Type B pancreatic cell (in vitro differentiated cells): Measurements from ENCODE around the gene EIF2B5. TPM values are rescaled to one million over a fixed set of nuclear protein-coding genes. Genes with fewer than 3 reads are reported as not detected.

Source experiments
- DNase-seq: peaks from one replicate; pipeline ENCODE4 v3.0.0; 2021; ENCODE audit warnings: mixed read lengths; ENCODE audit not compliant: unreplicated experiment; ENCODE audit errors: extremely low spot score
- H3K27ac Mint-ChIP-seq: 2 replicates; pipeline ENCODE4 v1.8.0; 2021; ENCODE audit warnings: mild to moderate bottlenecking, mixed read lengths
- H3K27me3 Mint-ChIP-seq: 2 replicates; pipeline ENCODE4 v1.8.0; 2021; ENCODE audit warnings: mixed read lengths
- H3K36me3 Mint-ChIP-seq: 2 replicates; pipeline ENCODE4 v1.8.0; 2021; ENCODE audit warnings: mixed read lengths
- H3K4me1 Mint-ChIP-seq: one replicate; pipeline ENCODE4 v1.8.0; 2021; ENCODE audit warnings: mixed read lengths; ENCODE audit not compliant: unreplicated experiment
- H3K4me3 Mint-ChIP-seq: 2 replicates; pipeline ENCODE4 v1.8.0; 2021; ENCODE audit warnings: mild to moderate bottlenecking, mixed read lengths
- H3K9me3 Mint-ChIP-seq: 2 replicates; pipeline ENCODE4 v1.8.0; 2021; ENCODE audit warnings: mixed read lengths
- CTCF ChIP-seq: fragments of 200-600 bp; sonication (generic); conservative IDR thresholded peaks from 2 replicates; pipeline ENCODE4 v1.5.0; 2021; ENCODE audit warnings: antibody characterized with exemption, mild to moderate bottlenecking
- long read RNA-seq: library from polyadenylated mRNA; unstranded; transcript quantifications from one replicate; pipeline ENCODE4 v2.0.0, GENCODE V29; 2020
- total RNA-seq: library from RNA; stranded (reverse); gene quantifications from 2 replicates; pipeline ENCODE4 v1.2.1, GENCODE V29; 2021; ENCODE audit warnings: low replicate concordance

Gene EIF2B5
- total RNA-seq: 43.9 and 48.5 TPM in 2 replicates
- long read RNA-seq, transcript EIF2B5-201 (16 exons, 2,656 nt): major isoform, 5 of 48 reads
- long read RNA-seq, partial matches to known transcripts: 38 of 48 reads
- long read RNA-seq, other reads (novel, unspliced or antisense): 5 of 48 reads

DNA sequence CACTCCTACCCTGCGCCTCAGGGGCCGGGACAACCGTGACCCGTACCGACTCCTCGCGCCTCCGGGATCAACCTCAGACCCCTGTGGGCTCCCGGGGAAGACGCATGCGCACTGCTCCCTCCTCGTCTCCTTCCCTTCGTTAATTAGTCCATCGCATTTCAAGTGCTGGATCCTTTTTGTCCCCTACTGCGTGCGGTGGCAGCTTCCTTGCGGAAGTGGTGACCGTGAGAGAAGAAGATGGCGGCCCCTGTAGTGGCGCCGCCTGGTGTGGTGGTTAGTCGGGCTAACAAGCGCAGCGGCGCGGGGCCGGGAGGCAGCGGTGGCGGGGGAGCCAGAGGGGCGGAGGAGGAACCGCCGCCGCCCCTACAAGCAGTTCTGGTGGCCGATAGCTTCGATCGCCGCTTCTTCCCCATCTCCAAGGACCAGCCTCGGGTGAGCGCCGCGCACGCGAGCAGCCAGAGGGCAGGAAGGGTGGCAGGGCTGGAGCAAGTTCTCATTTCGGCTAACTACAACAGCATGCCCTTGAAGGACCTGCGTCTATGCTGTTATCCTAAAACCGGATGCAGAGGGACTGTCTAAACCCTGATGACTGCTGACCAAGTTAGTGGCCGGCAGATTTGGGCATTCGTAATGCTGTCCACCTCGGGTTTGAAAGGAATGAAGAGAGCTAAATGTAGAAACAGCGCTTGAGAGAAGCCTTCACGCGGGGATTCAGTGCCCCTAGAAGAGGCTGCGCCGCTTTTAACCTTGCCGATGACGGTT lies at the start of gene EIF2B5:
EIF2B5 (plus strand) TSS at position 210 of the 762 bp plus-strand sequence; CDS start at position 238, 28 bp downstream.
- H3K9me3 Mint-ChIP-seq: no peaks in the 10 kb centered on the region
- no peaks in the 10 kb centered on the region for H3K27me3 Mint-ChIP-seq

DNA sequence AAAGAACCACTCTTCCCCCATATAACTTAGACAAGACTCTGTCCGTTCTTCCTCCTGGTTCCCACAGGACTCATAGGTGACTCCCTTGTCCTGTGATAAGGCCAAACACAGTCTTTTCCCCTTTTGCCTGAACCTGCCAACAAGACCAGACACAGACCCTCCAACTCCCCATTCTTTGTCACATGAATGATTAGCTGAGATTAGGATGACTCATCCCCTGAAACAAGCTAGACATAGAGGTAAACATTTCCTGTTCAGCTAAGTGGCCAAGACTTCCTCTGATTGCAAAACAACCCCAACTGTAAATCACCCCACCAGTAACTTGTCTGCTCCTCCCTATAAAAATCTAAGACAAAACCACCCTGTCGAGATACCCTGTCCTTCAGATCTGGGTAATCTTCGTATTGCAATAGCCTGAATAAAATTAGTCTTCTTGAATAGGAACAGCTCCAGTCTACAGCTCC lies 49.7 kb upstream of the EIF2B5 start:
- Mint-ChIP-seq H3K4me3 (no peak overlapping the region), H3K4me1 (peaks cover 3% of the 10 kb centered on the region), H3K27ac (peak overlapping the region; percentile 40), H3K9me3 (peaks cover 5% of the 10 kb centered on the region), H3K27me3 (peaks cover 3% of the 10 kb centered on the region), H3K36me3 (no peaks in the 10 kb centered on the region)
- DNase-seq: no peak
- TF ChIP-seq CTCF: no peak

More for the DNA sequence above, at the start of gene EIF2B5:
- peak; percentile 49 for TF ChIP-seq CTCF
- Mint-ChIP-seq H3K4me3 (peak within 1 kb of the TSS; percentile 98), H3K4me1 (peaks cover 26% of the 10 kb centered on the region), H3K27ac (peak within 1 kb of the TSS; percentile 97), H3K36me3 (peaks cover 6% of the 10 kb centered on the region)
- DNase-seq: peak; percentile 88

GRCh38 chr3:184092199-184092598 lies 43.0 kb upstream of the EIF2B5 start:
- H3K4me3 Mint-ChIP-seq: no peak overlapping the region
- peaks cover 7% of the 10 kb centered on the region for H3K27me3 Mint-ChIP-seq
- DNase-seq: no peak
- H3K27ac Mint-ChIP-seq: no peak overlapping the region
- H3K4me1 Mint-ChIP-seq: no peaks in the 10 kb centered on the region
- no peaks in the 10 kb centered on the region for H3K36me3 Mint-ChIP-seq
- peaks cover 5% of the 10 kb centered on the region for H3K9me3 Mint-ChIP-seq
- TF ChIP-seq CTCF: no peak

DNA sequence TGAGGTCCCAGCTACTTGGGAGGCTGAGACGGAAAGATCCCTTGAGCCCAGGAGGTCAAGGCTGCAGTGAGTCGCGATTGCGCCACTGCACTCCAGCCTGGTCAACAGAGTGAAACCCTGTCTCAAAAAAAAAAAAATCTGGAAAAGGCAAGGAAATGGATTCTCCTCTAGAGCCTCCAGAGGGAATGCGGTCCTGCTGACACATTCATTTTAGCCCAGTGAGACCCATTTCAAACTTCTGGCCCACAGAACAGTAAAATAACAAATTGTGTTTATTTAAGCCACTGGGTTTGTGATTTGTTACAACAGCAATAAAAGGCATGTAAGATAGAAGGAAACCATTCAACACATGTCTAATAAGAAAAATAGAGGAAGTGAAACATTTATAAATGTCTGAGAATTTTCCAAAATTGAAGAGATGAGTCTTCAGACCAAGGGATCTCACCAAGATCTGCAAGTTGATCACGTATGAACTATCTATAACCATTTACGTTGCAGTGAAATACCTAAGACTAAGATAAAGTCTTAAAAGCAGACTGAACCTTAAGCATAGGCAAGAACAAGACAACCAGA lies 38.3 kb upstream of the EIF2B5 start, which contains the start of gene HTR3E:
HTR3E (plus strand) TSS at position 254 of the 573 bp plus-strand sequence. CDS start 466 bp downstream, outside the sequence.
- no peak within 1 kb of the TSS for H3K27ac Mint-ChIP-seq
- TF ChIP-seq CTCF: no peak
- no peaks in the 10 kb centered on the region for H3K9me3 Mint-ChIP-seq
- peaks cover 12% of the 10 kb centered on the region for H3K27me3 Mint-ChIP-seq
- H3K4me3 Mint-ChIP-seq: no peak within 1 kb of the TSS
- H3K36me3 Mint-ChIP-seq: no peaks in the 10 kb centered on the region
- no peak for DNase-seq
- H3K4me1 Mint-ChIP-seq: no peaks in the 10 kb centered on the region

DNA sequence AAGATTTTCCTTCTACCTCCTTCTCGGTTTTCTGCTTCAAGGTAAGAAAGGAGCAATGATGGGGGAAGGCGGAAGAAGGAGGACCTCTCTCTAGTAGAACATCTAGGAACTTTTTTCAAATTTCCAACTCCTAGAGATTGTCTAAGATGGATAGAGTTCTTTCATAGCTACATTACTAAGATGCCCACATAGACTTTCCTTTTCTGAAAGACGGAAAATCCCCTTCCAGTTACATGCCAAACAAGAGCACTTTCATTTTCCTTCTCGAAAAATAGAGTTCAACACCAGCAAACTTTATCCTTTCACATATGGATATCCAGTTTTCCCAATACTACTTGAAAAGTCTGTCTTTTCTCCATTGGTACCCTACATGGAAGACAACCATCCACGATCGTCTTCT lies 37.6 kb upstream of the EIF2B5 start:
- Mint-ChIP-seq H3K27ac (no peak overlapping the region), H3K4me1 (no peaks in the 10 kb centered on the region), H3K27me3 (peaks cover 12% of the 10 kb centered on the region), H3K36me3 (no peaks in the 10 kb centered on the region), H3K9me3 (no peaks in the 10 kb centered on the region), H3K4me3 (no peak overlapping the region)
- no peak for TF ChIP-seq CTCF
- DNase-seq: no peak
